Psoas muscle (tissue), 8 donors: ENCODE results near the gene COL9A3. TPM values are rescaled to one million over a fixed set of nuclear protein-coding genes. Genes with fewer than 3 reads are reported as not detected.

Source experiments
- ATAC-seq, 4 donors: fragments of 200-7000 bp; cut with Tn5 transposase; one replicate each; pipeline ENCODE4 v1.9.1; 2020; ENCODE audit warnings: moderate library complexity in 3 of 4, mild to moderate bottlenecking in 2 of 4
- DNase-seq, 2 donors: peaks; one replicate each; pipeline ENCODE4 v3.0.0-alpha.2; 2020
- H3K27ac ChIP-seq: fragments of 200-600 bp; one replicate; pipeline ENCODE4 v1.8.0; 2022
- H3K27me3 ChIP-seq, 3 donors: fragments of 200-600 bp in 1 of 3; one replicate each; pipeline versions ENCODE4 v1.6.1 to v1.8.0; 2013 to 2022; ENCODE audit warnings: low read length in 2 of 3, mild to moderate bottlenecking in 2 of 3, moderate library complexity in 1 of 3; ENCODE audit not compliant: insufficient read depth in 3 of 3
- H3K36me3 ChIP-seq, 2 donors: fragments of 200-600 bp in 1 of 2; one replicate each; pipeline versions ENCODE4 v1.6.1 to v1.8.0; 2013 to 2022; ENCODE audit warnings: low read depth in 1 of 2, mild to moderate bottlenecking in 1 of 2, moderate library complexity in 1 of 2; ENCODE audit not compliant: insufficient read depth in 1 of 2
- H3K4me1 ChIP-seq: fragments of 200-600 bp; one replicate; pipeline ENCODE4 v1.8.0; 2022
- H3K4me3 ChIP-seq: fragments of 200-600 bp; one replicate; pipeline ENCODE4 v1.8.0; 2022; ENCODE audit warnings: mild to moderate bottlenecking
- H3K9me3 ChIP-seq: fragments of 200-600 bp; one replicate; pipeline ENCODE4 v1.8.0; 2022
- CTCF ChIP-seq: fragments of 200-600 bp; IDR thresholded peaks from one replicate; pipeline ENCODE4 v1.8.0; 2022; ENCODE audit warnings: antibody characterized with exemption
- WGBS, 3 donors: extraction: QIAGEN DNeasy Blood & Tissue Kit; methylation state at CpG; one replicate each; pipeline versions ENCODE4 v1.1.6 to v1.1.7; 2013; 5-methylcytosine and 5-hydroxymethylcytosine counted together
- intact Hi-C, 2 donors: fragments of 100-400 bp; cut with DNase I; formaldehyde crosslinking; loops; one replicate each; pipeline versions ENCODE4 v1.11.0 to v1.14.2; 2022
- polyA plus RNA-seq, 3 donors: library from polyadenylated mRNA; stranded (reverse); fragments of 200-250 nt; gene quantifications; one replicate each; pipeline ENCODE4 v1.2.3, GENCODE V29; 2013
- total RNA-seq, 4 donors: library from RNA; stranded (reverse); fragmentation: NEBNext Ultra II Directional in 2 of 4; extraction: Animal tissue kit (Norgen Biotek cat#: 25700) in 2 of 4; gene quantifications; one replicate each; pipeline versions ENCODE4 v1.2.1 to v1.2.4, GENCODE V29; 2021 to 2023
- donor health status: healthy with polysubstance abuse.
- donor health status: DM: no; HTN: no; CAD: no; lungs with moderate emphysema.
- donor health status: Bipolar disorder and iron deficiency.
- donor health status: healthy.
- donor health status: DM: yes; HTN: yes; CAD: no.
- donor health status: DM: no; HTN: no; CAD: no.
- donor health status: DM: no; HTN: no; CAD: no.
- donor health status: DM: yes; HTN: yes; CAD: no.

The COL9A3 gene
- total and polyA plus RNA-seq, 7 donors, result 0.27 to 0.86 (median 0.59) TPM; not detected in 1

DNA sequence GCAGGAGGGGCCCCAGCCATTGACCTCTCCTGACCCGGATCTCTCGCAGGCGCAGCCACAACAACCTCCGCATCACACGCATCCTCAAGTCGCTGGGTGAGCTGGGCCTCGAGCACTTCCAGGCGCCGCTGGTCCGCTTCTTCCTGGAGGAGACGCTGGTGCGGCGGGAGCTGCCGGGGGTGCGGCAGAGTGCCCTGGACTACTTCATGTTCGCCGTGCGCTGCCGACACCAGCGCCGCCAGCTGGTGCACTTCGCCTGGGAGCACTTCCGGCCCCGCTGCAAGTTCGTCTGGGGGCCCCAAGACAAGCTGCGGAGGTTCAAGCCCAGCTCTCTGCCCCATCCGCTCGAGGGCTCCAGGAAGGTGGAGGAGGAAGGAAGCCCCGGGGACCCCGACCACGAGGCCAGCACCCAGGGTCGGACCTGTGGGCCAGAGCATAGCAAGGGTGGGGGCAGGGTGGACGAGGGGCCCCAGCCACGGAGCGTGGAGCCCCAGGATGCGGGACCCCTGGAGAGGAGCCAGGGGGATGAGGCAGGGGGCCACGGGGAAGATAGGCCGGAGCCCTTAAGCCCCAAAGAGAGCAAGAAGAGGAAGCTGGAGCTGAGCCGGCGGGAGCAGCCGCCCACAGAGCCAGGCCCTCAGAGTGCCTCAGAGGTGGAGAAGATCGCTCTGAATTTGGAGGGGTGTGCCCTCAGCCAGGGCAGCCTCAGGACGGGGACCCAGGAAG is 4.5 kb upstream of the COL9A3 start:
- TF ChIP-seq CTCF, result no peak
- no peak overlapping the region for H3K4me3 ChIP-seq
- H3K4me1 ChIP-seq, result peaks cover 11% of the 10 kb centered on the region
- 88 to 90% (median 90%) methylated on average over 38 to 43 of the region's 43 CpGs for WGBS, 3 donors
- no peak overlapping the region for H3K27ac ChIP-seq
- intact Hi-C loops, result no loop called here
- H3K27me3 ChIP-seq, result peaks cover 0 to 29% (median 18%) of the 10 kb centered on the region in 3 donors
- ATAC-seq (no peak), DNase-seq (no peak)
- H3K36me3 ChIP-seq, result peaks cover 2 to 58% of the 10 kb centered on the region in 2 donors
- H3K9me3 ChIP-seq, result no peaks in the 10 kb centered on the region

GRCh38 chr20:62812907-62813200 is 4.0 kb upstream of the COL9A3 start:
- TF ChIP-seq CTCF, result no peak
- peaks cover 0 to 34% (median 23%) of the 10 kb centered on the region in 3 donors for H3K27me3 ChIP-seq
- H3K27ac ChIP-seq, result no peak overlapping the region
- H3K36me3 ChIP-seq, result peaks cover 0 to 53% of the 10 kb centered on the region in 2 donors
- DNase-seq, result no peak
- no peak for ATAC-seq
- no peak overlapping the region for H3K4me3 ChIP-seq
- H3K4me1 ChIP-seq, result peaks cover 10% of the 10 kb centered on the region
- intact Hi-C loops, result no loop called here
- no peaks in the 10 kb centered on the region for H3K9me3 ChIP-seq
- WGBS, 3 donors, result 90 to 95% (median 92%) methylated on average over 8 to 11 of the region's 11 CpGs

DNA sequence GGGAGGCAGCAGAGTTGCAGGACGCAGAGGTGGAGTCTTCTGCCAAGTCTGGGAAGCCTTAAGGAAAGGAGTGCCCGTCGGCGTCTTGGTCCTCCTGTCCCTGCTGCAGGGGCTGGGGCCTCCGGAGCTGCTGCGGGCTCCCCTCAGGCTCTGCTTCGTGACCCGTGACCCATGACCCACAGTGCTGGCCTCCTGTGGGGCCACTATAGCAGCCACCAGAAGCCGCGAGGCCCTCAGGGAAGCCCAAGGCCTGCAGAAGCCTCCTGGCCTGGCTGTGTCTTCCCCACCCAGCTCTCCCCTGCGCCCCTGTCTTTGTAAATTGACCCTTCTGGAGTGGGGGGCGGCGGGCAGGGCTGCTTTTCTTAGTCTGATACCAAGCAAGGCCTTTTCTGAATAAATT is 3.3 kb upstream of the COL9A3 start:
- H3K4me1 ChIP-seq, result peaks cover 9% of the 10 kb centered on the region
- H3K4me3 ChIP-seq, result no peak overlapping the region
- peaks cover 0 to 42% (median 30%) of the 10 kb centered on the region in 3 donors for H3K27me3 ChIP-seq
- WGBS, 3 donors, result 82 to 88% (median 87%) methylated on average over 13 of the region's 13 CpGs
- DNase-seq (no peak), ATAC-seq (no peak)
- H3K27ac ChIP-seq, result no peak overlapping the region
- TF ChIP-seq CTCF, result no peak
- intact Hi-C loops, result no loop called here
- H3K9me3 ChIP-seq, result no peaks in the 10 kb centered on the region
- H3K36me3 ChIP-seq, result peaks cover 0 to 48% of the 10 kb centered on the region in 2 donors

- no peaks in the 10 kb centered on the region for H3K9me3 ChIP-seq
- H3K4me3 ChIP-seq, result no peak overlapping the region
- DNase-seq (no peak), ATAC-seq (peak in 2 of 4 donors; percentile 10 to 12)
- intact Hi-C loops, result no loop called here
- peaks cover 14% of the 10 kb centered on the region for H3K4me1 ChIP-seq
- TF ChIP-seq CTCF, result no peak
- peaks cover 0 to 42% of the 10 kb centered on the region in 2 donors for H3K36me3 ChIP-seq
- WGBS, 3 donors, result 71 to 79% (median 76%) methylated on average over 13 of the region's 13 CpGs
- H3K27ac ChIP-seq, result no peak overlapping the region
- H3K27me3 ChIP-seq, result peaks cover 0 to 48% (median 31%) of the 10 kb centered on the region in 3 donors
Observed at GRCh38 chr20:62814060-62814708, 2.7 kb upstream of the COL9A3 start.
